Activated CD8-positive, alpha-beta memory T cell treated with anti-CD3 and anti-CD28 coated beads for 4 hours (primary cell): ENCODE results near the gene BCL11A.

Source experiments
- DNase-seq, 2 donors: peaks; one replicate each; pipeline ENCODE4 v3.0.0-alpha.2; 2020; ENCODE audit warnings: low read depth in 2 of 2

BCL11A gene

GRCh38 chr2:60507211-60507965, 46.1 kb downstream of the BCL11A start:
- no peak for DNase-seq

- no peak for DNase-seq
These were observed 47.6 kb downstream of the BCL11A start for GRCh38 chr2:60505880-60506260.

GRCh38 chr2:60505240-60505879, 48.1 kb downstream of the BCL11A start:
- DNase-seq, result no peak

- no peak for DNase-seq
These were observed 49.4 kb downstream of the BCL11A start for GRCh38 chr2:60504049-60504448.

GRCh38 chr2:60502144-60502543, 51.3 kb downstream of the BCL11A start:
- DNase-seq, result no peak

- DNase-seq, result no peak
These were observed 52.6 kb downstream of the BCL11A start for GRCh38 chr2:60500861-60501260.

GRCh38 chr2:60499651-60500265, 53.7 kb downstream of the BCL11A start:
- DNase-seq, result no peak

- DNase-seq, result no peak
These were observed 54.5 kb downstream of the BCL11A start for GRCh38 chr2:60498816-60499429.

GRCh38 chr2:60498127-60498815, 55.2 kb downstream of the BCL11A start:
- DNase-seq, result no peak

- no peak for DNase-seq
These were observed 56.0 kb downstream of the BCL11A start for GRCh38 chr2:60497500-60497899.

GRCh38 chr2:60496956-60497355, 56.5 kb downstream of the BCL11A start:
- no peak for DNase-seq

- DNase-seq, result no peak
These were observed 57.0 kb downstream of the BCL11A start for GRCh38 chr2:60496475-60496874.

- DNase-seq, result no peak
These were observed 58.3 kb downstream of the BCL11A start for GRCh38 chr2:60495041-60495625.

- DNase-seq, result no peak
These were observed 59.6 kb downstream of the BCL11A start for GRCh38 chr2:60493804-60494387.

- DNase-seq, result no peak
These were observed 60.9 kb downstream of the BCL11A start for GRCh38 chr2:60492548-60492947.

- DNase-seq, result no peak
These were observed 62.6 kb downstream of the BCL11A start for GRCh38 chr2:60490848-60491247.

- DNase-seq, result no peak
These were observed 63.0 kb downstream of the BCL11A start for GRCh38 chr2:60490441-60490840.

- no peak for DNase-seq
These were observed 64.2 kb downstream of the BCL11A start for GRCh38 chr2:60489289-60489688.

- DNase-seq, result no peak
These were observed 65.2 kb downstream of the BCL11A start for GRCh38 chr2:60488291-60488690.

- DNase-seq, result no peak
These were observed 66.3 kb downstream of the BCL11A start for GRCh38 chr2:60487174-60487573.

- no peak for DNase-seq
These were observed 66.9 kb downstream of the BCL11A start for GRCh38 chr2:60486551-60486950.
